ENCODE data around the gene GRIN3B.

GRIN3B gene

GRCh38 chr19:1000095-1000494 is at the start of gene GRIN3B:
Gene GRIN3B (plus strand): TSS chr19:1000419. CDS start chr19:1000438, 19 bp downstream.
- TF ChIP-seq EP300 (IDR thresholded peaks at IDR 0.05; ENCODE audit: borderline replicate concordance), result no peak
- no peak for TF ChIP-seq ZBTB7A (IDR thresholded peaks at IDR 0.05; ENCODE audit: low read depth)
- TF ChIP-seq MAX (IDR thresholded peaks at IDR 0.05), result peak; percentile 32; the same call in 1 of the 2 replicates
- TF ChIP-seq TAF1 (IDR thresholded peaks at IDR 0.05; ENCODE audit: low read depth), result no peak
- TF ChIP-seq RAD21 (IDR thresholded peaks at IDR 0.05; ENCODE audit: low read depth), result peak; percentile 45
- no peak for TF ChIP-seq NFIC (IDR thresholded peaks at IDR 0.05)
- TF ChIP-seq CEBPB (IDR thresholded peaks at IDR 0.05), result no peak
- no peak for TF ChIP-seq FOXM1 (IDR thresholded peaks at IDR 0.05; ENCODE audit: borderline replicate concordance, low read depth)
- TF ChIP-seq REST (IDR thresholded peaks at IDR 0.05; ENCODE audit: low read depth), result no peak
- TF ChIP-seq YY1 (IDR thresholded peaks at IDR 0.05; ENCODE audit: low read depth), result no peak
- no peak for TF ChIP-seq CREB1 (IDR thresholded peaks at IDR 0.05; ENCODE audit: low read depth)
- TF ChIP-seq TEAD4 (IDR thresholded peaks at IDR 0.05), result no peak

- TF ChIP-seq EP300 (IDR thresholded peaks at IDR 0.05; ENCODE audit: borderline replicate concordance) (no peak), USF1 (IDR thresholded peaks at IDR 0.05) (no peak), YY1 (IDR thresholded peaks at IDR 0.05; ENCODE audit: low read depth) (no peak), EGR1 (IDR thresholded peaks at IDR 0.05) (no peak), FOXM1 (IDR thresholded peaks at IDR 0.05; ENCODE audit: borderline replicate concordance, low read depth) (no peak), TAF1 (IDR thresholded peaks at IDR 0.05; ENCODE audit: low read depth) (no peak)
Observed at GRCh38 chr19:952049-952679, 48.1 kb upstream of the GRIN3B start.

GRCh38 chr19:952680-953444 is 47.4 kb upstream of the GRIN3B start:
- no peak for TF ChIP-seq EP300 (IDR thresholded peaks at IDR 0.05; ENCODE audit: borderline replicate concordance)
- peak; percentile 31; the same call in 1 of the 2 replicates for TF ChIP-seq CEBPB (IDR thresholded peaks at IDR 0.05)
- no peak for TF ChIP-seq REST (IDR thresholded peaks at IDR 0.05; ENCODE audit: low read depth)
- TF ChIP-seq TCF12 (IDR thresholded peaks at IDR 0.05; ENCODE audit: low read depth), result peak; percentile 24; the same call in 1 of the 2 replicates
- peak; percentile 57 for TF ChIP-seq ZBTB7A (IDR thresholded peaks at IDR 0.05; ENCODE audit: low read depth)

GRCh38 chr19:953445-954271 is 46.6 kb upstream of the GRIN3B start:
- TF ChIP-seq FOXM1 (IDR thresholded peaks at IDR 0.05; ENCODE audit: borderline replicate concordance, low read depth) (no peak), EGR1 (IDR thresholded peaks at IDR 0.05) (no peak), YY1 (IDR thresholded peaks at IDR 0.05; ENCODE audit: low read depth) (no peak), TCF12 (IDR thresholded peaks at IDR 0.05; ENCODE audit: low read depth) (no peak), REST (IDR thresholded peaks at IDR 0.05; ENCODE audit: low read depth) (no peak), ZBTB7A (IDR thresholded peaks at IDR 0.05; ENCODE audit: low read depth) (peak; percentile 58)
